Ectodermal cell (in vitro differentiated cells): Measurements from ENCODE around the gene SMPDL3A.

Experiments used
- H3K27ac ChIP-seq: 2 replicates; pipeline ENCODE4 v1.7.0; 2013; ENCODE audit warnings: mild to moderate bottlenecking, low read depth, low read length; ENCODE audit not compliant: insufficient read depth, poor library complexity, severe bottlenecking
- H3K27me3 ChIP-seq: 2 replicates; pipeline ENCODE4 v1.7.0; 2013; ENCODE audit warnings: mild to moderate bottlenecking, low read length; ENCODE audit not compliant: insufficient read depth, control insufficient read depth, poor library complexity, severe bottlenecking
- H3K36me3 ChIP-seq: one replicate; pipeline ENCODE4 v1.7.0; 2013; ENCODE audit warnings: low read length; ENCODE audit not compliant: control insufficient read depth, insufficient read depth
- H3K4me1 ChIP-seq: one replicate; pipeline ENCODE4 v1.7.0; 2013; ENCODE audit warnings: low read length; ENCODE audit not compliant: control insufficient read depth, insufficient read depth
- H3K4me3 ChIP-seq: 2 replicates; pipeline ENCODE4 v1.7.0; 2013; ENCODE audit warnings: low read depth, low read length, control low read depth; ENCODE audit not compliant: insufficient read depth
- H3K9me3 ChIP-seq: 2 replicates; pipeline ENCODE4 v1.7.0; 2013; ENCODE audit warnings: mild to moderate bottlenecking, low read length, moderate library complexity; ENCODE audit not compliant: control insufficient read depth
- WGBS, 2 experiments: methylation state at CpG; one replicate each; pipeline ENCODE4 v1.1.7; 2013; ENCODE audit warnings: missing lambda C conversion rate in 2 of 2; 5-methylcytosine and 5-hydroxymethylcytosine counted together

Gene SMPDL3A

DNA sequence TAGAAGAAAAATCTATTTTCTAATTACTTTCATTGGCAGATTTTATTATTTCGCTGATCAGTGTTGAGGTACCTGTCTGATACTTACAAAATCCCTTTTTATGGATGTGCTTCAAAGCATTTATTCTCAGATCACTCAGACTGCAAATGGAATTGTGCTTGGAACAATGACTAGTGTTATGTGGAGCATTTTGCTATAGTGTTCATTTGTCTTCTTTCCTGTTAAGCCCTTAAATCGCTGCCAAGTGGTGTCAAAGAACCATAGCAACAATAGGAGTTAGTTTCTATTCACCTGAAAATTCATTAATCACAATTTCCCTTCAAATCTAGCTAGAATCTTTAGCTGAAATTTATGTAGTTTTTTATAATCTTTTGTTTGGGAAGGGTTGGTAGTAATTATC lies 29.8 kb downstream of the SMPDL3A start:
- Histone ChIP-seq H3K27ac (no peak overlapping the region), H3K36me3 (no peaks in the 10 kb centered on the region), H3K27me3 (no peaks in the 10 kb centered on the region), H3K4me3 (no peak overlapping the region), H3K9me3 (no peaks in the 10 kb centered on the region), H3K4me1 (no peaks in the 10 kb centered on the region)
- 92 to 100% methylated on average over 2 of the region's 2 CpGs for WGBS, 2 experiments

DNA sequence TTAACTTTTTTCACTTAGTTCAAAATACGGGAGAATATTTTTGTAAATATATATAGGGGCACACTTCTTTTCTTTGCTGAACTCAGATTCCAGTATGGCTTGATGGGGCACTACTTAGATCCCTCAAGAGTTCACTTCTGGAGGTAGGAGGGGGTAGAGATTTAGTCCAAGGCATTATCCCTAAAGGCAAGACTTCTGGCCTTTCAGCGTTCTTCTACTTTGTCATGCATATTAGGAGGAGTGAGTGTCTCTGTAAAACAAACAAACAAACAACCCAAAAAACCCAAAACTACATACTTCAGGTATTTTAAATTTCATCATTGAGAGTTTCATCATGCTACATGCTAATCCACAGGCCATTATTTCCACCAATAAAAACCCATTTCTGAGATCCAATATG lies 32.0 kb downstream of the SMPDL3A start:
- H3K4me3 ChIP-seq = no peak overlapping the region
- no peaks in the 10 kb centered on the region for H3K4me1 ChIP-seq
- H3K27me3 ChIP-seq = no peaks in the 10 kb centered on the region
- no peak overlapping the region for H3K27ac ChIP-seq
- 53% methylated on average over 2 of the region's 2 CpGs; no CpG with 5 or more reads in 1 of the 2 experiments for WGBS, 2 experiments
- no peaks in the 10 kb centered on the region for H3K9me3 ChIP-seq
- no peaks in the 10 kb centered on the region for H3K36me3 ChIP-seq

DNA sequence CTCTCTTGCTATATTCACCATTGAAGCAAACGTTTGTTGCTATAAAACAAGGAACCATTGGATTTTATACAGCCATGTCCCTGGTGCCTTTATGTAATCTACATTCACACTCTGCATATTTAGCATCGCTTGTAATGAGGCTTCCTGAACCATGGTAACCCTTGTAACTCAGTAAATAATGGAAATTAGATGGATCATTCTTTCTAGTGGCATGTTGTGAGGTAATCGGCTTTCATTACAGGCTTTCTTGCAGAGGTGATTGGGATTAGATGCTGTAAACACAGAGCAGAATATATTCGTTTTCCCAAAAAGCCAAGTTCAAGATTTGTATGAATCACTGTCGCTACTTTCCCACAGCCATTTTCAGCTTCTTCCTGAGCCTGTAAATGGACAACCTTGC lies 36.1 kb downstream of the SMPDL3A start:
- Histone ChIP-seq H3K4me3 (no peak overlapping the region), H3K36me3 (no peaks in the 10 kb centered on the region), H3K27ac (no peak overlapping the region), H3K9me3 (no peaks in the 10 kb centered on the region), H3K27me3 (no peaks in the 10 kb centered on the region), H3K4me1 (no peaks in the 10 kb centered on the region)
- 87 to 90% methylated on average over 5 of the region's 5 CpGs for WGBS, 2 experiments

DNA sequence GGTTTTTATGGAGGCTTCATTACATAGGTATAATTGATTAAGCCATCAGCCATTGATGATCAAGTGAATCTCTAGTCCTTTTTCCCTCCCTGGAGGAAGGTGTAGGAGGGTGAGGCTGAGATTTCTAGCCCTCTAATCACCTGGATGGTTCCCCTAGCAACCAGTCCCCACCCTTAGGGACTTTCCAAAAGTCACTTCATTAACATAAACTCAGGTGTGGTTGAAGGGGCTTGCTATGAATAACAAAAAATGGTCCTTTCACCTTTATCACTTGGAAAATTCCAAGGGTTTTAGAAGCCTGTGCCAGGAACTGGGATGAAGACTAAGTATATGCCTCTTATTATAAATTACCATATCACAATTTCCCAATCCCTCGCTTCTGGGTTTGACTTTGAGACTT lies 40.4 kb downstream of the SMPDL3A start:
- H3K4me3 ChIP-seq = no peak overlapping the region
- H3K9me3 ChIP-seq = no peaks in the 10 kb centered on the region
- no peaks in the 10 kb centered on the region for H3K36me3 ChIP-seq
- peaks cover 6% of the 10 kb centered on the region for H3K4me1 ChIP-seq
- H3K27ac ChIP-seq = no peak overlapping the region
- no peaks in the 10 kb centered on the region for H3K27me3 ChIP-seq
- 89 to 93% methylated on average over 1 of the region's 1 CpG for WGBS, 2 experiments

DNA sequence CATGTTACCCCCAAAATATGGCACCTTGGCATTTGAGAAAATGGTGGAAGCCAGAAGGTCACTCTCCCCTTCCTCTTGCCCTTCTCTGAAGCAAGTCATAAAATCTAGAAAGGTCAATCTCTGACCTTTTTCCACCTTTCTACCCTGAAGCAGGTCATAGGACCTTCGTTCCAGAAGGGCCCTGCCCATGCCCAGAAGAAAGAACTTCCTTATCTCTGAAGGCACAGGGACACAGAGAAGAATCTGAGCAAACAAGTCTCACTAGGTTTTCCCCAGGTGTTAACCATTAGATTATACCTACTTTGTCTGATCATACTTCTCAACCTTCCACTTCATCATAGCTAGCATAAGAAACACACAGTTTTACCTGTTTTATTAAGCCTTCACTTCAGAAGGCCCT lies 42.5 kb downstream of the SMPDL3A start:
- H3K9me3 ChIP-seq = no peaks in the 10 kb centered on the region
- H3K36me3 ChIP-seq = no peaks in the 10 kb centered on the region
- peaks cover 6% of the 10 kb centered on the region for H3K4me1 ChIP-seq
- no peaks in the 10 kb centered on the region for H3K27me3 ChIP-seq
- WGBS, 2 experiments = 92 to 94% methylated on average over 1 of the region's 1 CpG
- H3K4me3 ChIP-seq = no peak overlapping the region
- no peak overlapping the region for H3K27ac ChIP-seq

DNA sequence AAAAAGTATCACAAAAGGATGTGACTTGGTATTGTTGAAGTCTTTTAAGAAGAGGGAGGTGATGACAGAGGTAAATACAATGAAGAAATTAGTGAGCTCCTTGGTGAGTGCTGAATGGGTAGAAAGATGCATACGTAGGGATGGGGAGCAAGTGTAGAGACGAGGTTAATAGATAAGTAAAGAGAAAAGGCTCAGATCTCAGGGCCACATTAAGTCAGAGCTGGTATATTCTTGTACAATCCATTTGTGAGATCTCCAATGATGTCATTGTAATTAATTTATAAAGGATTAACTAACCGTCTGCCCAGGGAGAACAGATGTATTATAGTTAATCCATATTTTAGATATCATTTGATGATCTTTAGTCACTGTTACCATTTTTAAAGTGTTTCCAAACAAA lies 43.4 kb downstream of the SMPDL3A start:
- Histone ChIP-seq H3K4me3 (no peak overlapping the region), H3K4me1 (peaks cover 6% of the 10 kb centered on the region), H3K27me3 (no peaks in the 10 kb centered on the region), H3K36me3 (no peaks in the 10 kb centered on the region), H3K9me3 (no peaks in the 10 kb centered on the region), H3K27ac (no peak overlapping the region)
- 78 to 81% methylated on average over 2 of the region's 3 CpGs for WGBS, 2 experiments

DNA sequence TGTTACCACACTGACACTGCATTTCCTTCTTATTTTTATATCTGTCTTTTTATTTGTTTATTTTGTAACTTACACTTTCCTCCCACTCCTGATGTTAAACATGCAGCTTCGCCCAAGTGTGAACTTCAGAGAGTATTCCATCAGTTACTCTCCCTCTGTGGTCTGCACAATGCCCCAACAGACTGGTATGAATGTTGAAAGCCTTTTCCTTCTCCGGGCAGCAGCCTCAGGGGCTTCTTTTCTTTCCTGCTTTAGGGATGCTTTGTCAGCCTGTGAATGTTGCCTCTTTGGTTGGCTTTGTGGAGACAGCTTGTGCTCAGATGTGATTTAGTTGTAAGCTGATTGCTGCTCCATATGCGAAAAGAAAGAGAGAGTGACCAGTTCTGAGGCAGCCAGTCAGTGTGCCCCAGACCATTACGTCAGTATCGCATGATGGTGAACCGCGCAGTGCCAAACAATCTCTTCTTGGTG lies 44.0 kb downstream of the SMPDL3A start:
- Histone ChIP-seq H3K9me3 (no peaks in the 10 kb centered on the region), H3K27ac (no peak overlapping the region), H3K36me3 (no peaks in the 10 kb centered on the region), H3K4me3 (no peak overlapping the region), H3K27me3 (no peaks in the 10 kb centered on the region), H3K4me1 (peaks cover 6% of the 10 kb centered on the region)
- WGBS, 2 experiments = 59 to 60% methylated on average over 7 of the region's 7 CpGs

DNA sequence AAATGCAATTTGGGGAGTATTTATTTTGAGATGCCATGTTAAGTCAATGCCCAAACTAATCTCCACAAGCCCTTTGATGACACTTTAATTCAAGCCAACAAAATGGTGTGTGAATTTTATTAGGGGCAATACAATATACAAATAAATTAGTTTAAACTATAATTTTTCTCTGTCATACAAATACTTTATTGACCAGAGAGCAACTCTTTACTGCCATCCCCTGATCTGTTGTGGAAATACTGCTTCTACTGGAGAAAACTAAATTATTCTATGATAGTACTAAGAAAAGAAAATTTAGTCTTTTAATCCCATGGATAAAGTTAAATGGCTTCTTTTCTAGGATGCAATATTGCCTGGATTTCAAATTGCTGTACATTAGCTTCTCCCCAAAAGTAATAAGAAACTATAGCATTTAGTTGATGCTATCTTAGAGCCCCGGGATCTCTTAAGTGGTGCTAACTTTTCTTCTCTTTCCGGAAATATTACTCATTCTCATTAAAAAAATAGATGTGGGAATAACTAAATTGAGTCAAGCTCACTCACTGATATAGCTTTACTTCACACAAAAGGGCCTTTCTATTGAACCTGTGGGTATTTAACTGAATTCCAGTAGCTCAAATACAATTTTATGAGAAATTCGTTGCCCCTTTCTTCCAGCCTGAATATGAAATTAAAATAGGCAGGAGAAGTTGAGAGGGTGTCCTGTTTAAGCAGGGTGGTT lies 49.2 kb downstream of the SMPDL3A start:
- H3K36me3 ChIP-seq = no peaks in the 10 kb centered on the region
- no peak overlapping the region for H3K4me3 ChIP-seq
- WGBS, 2 experiments = 92% methylated on average over 1 to 2 of the region's 3 CpGs
- no peak overlapping the region for H3K27ac ChIP-seq
- no peaks in the 10 kb centered on the region for H3K27me3 ChIP-seq
- no peaks in the 10 kb centered on the region for H3K4me1 ChIP-seq
- no peaks in the 10 kb centered on the region for H3K9me3 ChIP-seq

DNA sequence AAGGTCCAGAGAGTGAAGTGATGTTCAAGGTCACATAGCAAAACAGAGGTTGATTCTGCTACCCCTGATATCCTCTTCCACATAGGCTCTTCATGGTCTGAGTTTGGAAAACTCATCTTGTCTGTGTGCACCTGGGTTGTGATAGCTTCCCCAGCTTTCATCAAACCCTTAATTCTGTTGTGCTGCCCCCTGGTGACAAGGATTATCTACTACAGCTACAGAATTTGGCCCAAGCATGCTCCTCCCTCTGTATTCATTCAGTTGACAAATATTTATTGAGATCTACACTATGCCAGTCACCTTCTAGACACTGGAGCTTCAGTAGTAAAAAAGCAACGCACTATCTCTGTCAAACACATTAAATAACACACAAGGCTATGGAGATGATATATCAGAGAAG lies 50.4 kb downstream of the SMPDL3A start:
- no peaks in the 10 kb centered on the region for H3K9me3 ChIP-seq
- H3K27ac ChIP-seq = no peak overlapping the region
- H3K4me3 ChIP-seq = no peak overlapping the region
- no peaks in the 10 kb centered on the region for H3K36me3 ChIP-seq
- 0% methylated on average over 1 of the region's 1 CpG; no CpG with 5 or more reads in 1 of the 2 experiments for WGBS, 2 experiments
- no peaks in the 10 kb centered on the region for H3K27me3 ChIP-seq
- no peaks in the 10 kb centered on the region for H3K4me1 ChIP-seq

DNA sequence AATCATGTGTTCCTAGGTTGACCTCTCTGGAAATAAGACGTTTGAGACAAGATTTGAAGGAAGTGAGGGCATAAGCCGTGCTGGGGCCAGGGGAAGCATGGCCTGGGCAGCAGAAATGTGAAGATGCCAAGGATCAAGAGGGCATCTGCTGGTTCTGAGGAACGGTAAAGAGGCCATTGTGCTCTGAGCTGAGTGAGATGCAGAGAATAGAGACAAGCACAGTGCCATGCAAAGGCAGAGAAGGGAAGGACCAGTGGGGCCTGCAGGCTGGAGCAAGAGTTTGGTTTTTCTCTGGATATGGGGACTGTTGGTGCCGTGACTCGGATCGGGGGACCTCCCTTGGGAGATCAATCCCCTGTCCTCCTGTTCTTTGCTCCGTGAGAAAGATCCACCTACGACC lies 50.8 kb downstream of the SMPDL3A start:
- H3K4me1 ChIP-seq = no peaks in the 10 kb centered on the region
- WGBS, 2 experiments = 81 to 87% methylated on average over 8 of the region's 8 CpGs
- H3K27ac ChIP-seq = no peak overlapping the region
- H3K27me3 ChIP-seq = no peaks in the 10 kb centered on the region
- H3K9me3 ChIP-seq = no peaks in the 10 kb centered on the region
- H3K36me3 ChIP-seq = no peaks in the 10 kb centered on the region
- no peak overlapping the region for H3K4me3 ChIP-seq
